Panc1 (cell line): ENCODE results near the gene GPR153. TPM values are rescaled to one million over a fixed set of nuclear protein-coding genes. Genes with fewer than 3 reads are reported as not detected.

Source experiments
- ATAC-seq: fragments of 200-7000 bp; cut with Tn5 transposase; 2 replicates; pipeline ENCODE4 v1.9.1; 2020; ENCODE audit warnings: mild to moderate bottlenecking, moderate library complexity
- BruUV-seq: library from RNA; stranded (reverse); fragments of 400-500 nt; replicated peaks from 2 replicates; lab custom pipeline; 2021; lab: Mats Ljungman, UMichigan
- CTCF ChIA-PET: fragments of 300-600 bp; sonication (Branson Sonifier 250); formaldehyde crosslinking; loops from one replicate; lab custom pipeline; 2022; ENCODE audit warnings: antibody characterized with exemption; lab: Charles Lee
- POLR2A ChIA-PET: fragments of 300-600 bp; sonication (Branson Sonifier 250); formaldehyde crosslinking; loops from one replicate; lab custom pipeline; 2022; ENCODE audit warnings: antibody characterized with exemption; lab: Charles Lee
- DNase-seq: peaks from one replicate; pipeline ENCODE4 v3.0.0-alpha.2; 2010; ENCODE audit warnings: low read depth, low spot score
- H3K27ac ChIP-seq: 2 replicates; pipeline ENCODE4 v1.5.1; 2011; ENCODE audit warnings: mild to moderate bottlenecking, low read length, inconsistent platforms
- H3K27me3 ChIP-seq: fragments of 200-500 bp; sonication (Bioruptor generic); 2 replicates; pipeline ENCODE4 v1.6.0; 2014; ENCODE audit warnings: low read length, inconsistent platforms; ENCODE audit not compliant: control insufficient read depth, insufficient read depth
- H3K36me3 ChIP-seq: fragments of 200-500 bp; sonication (Bioruptor generic); 2 replicates; pipeline ENCODE4 v1.5.1; 2014; ENCODE audit warnings: inconsistent platforms, mild to moderate bottlenecking, low read length, moderate library complexity; ENCODE audit not compliant: control insufficient read depth, insufficient read depth
- H3K4me1 ChIP-seq: 2 replicates; pipeline ENCODE4 v1.5.1; 2011; ENCODE audit warnings: inconsistent platforms, mild to moderate bottlenecking, low read length, moderate library complexity; ENCODE audit not compliant: control insufficient read depth, insufficient read depth
- H3K4me3 ChIP-seq, 2 experiments: 2 replicates each; pipeline ENCODE4 v1.5.1; 2011 to 2012; ENCODE audit warnings: low read depth in 2 of 2, low read length in 2 of 2, mild to moderate bottlenecking in 2 of 2, inconsistent platforms in 1 of 2, moderate library complexity in 1 of 2
- H3K9me3 ChIP-seq: fragments of 200-500 bp; sonication (Bioruptor generic); 2 replicates; pipeline ENCODE4 v1.5.1; 2014; ENCODE audit warnings: low read depth, mild to moderate bottlenecking, inconsistent platforms, low read length, moderate library complexity; ENCODE audit not compliant: control insufficient read depth, insufficient read depth
- POLR2AphosphoS5 ChIP-seq: IDR thresholded peaks from 2 replicates; pipeline ENCODE4 v1.6.1; 2012; ENCODE audit warnings: mild to moderate bottlenecking, low read depth, low read length, moderate library complexity
- SIN3A ChIP-seq: IDR thresholded peaks from 2 replicates; pipeline ENCODE4 v1.6.1; 2012; ENCODE audit warnings: low read depth, mild to moderate bottlenecking, low read length, moderate library complexity, borderline replicate concordance; ENCODE audit not compliant: insufficient read depth
- TCF7L2 ChIP-seq: IDR thresholded peaks from 2 replicates; pipeline ENCODE4 v1.6.1; 2011; ENCODE audit warnings: mild to moderate bottlenecking, low read depth, low read length, inconsistent platforms
- in situ Hi-C: cut with HindIII; loops from 2 replicates; pipeline ENCODE4 v1.10.0; 2016; ENCODE audit warnings: low sequenced_read_pairs, low pct_unique_long_range_greater_than_20kb
- intact Hi-C: fragments of 100-400 bp; cut with micrococcal nuclease; formaldehyde crosslinking; loops from one replicate; pipeline ENCODE4 v1.10.0; 2022; ENCODE audit not compliant: unreplicated experiment
- total RNA-seq: library from RNA; stranded (reverse); gene quantifications from one replicate; pipeline ENCODE4 v1.2.1, GENCODE V29; 2021; ENCODE audit not compliant: unreplicated experiment
- TF ChIP-seq, protein P1 (sequence below): fragments of 450-650 bp; IDR thresholded peaks from 2 replicates; pipeline ENCODE4 v1.5.1; 2017; ENCODE audit warnings: mild to moderate bottlenecking
- TF ChIP-seq, protein P2 (sequence below), 2 experiments: IDR thresholded peaks; 2 replicates each; pipeline ENCODE4 v1.6.1; 2011 to 2012; ENCODE audit warnings: low read depth in 2 of 2, control low read depth in 1 of 2, low read length in 1 of 2, mild to moderate bottlenecking in 1 of 2, moderate library complexity in 1 of 2; ENCODE audit not compliant: insufficient read depth in 1 of 2

Gene GPR153
- total RNA-seq, 1 experiment from 2014 or later = 5.5 TPM

DNA sequence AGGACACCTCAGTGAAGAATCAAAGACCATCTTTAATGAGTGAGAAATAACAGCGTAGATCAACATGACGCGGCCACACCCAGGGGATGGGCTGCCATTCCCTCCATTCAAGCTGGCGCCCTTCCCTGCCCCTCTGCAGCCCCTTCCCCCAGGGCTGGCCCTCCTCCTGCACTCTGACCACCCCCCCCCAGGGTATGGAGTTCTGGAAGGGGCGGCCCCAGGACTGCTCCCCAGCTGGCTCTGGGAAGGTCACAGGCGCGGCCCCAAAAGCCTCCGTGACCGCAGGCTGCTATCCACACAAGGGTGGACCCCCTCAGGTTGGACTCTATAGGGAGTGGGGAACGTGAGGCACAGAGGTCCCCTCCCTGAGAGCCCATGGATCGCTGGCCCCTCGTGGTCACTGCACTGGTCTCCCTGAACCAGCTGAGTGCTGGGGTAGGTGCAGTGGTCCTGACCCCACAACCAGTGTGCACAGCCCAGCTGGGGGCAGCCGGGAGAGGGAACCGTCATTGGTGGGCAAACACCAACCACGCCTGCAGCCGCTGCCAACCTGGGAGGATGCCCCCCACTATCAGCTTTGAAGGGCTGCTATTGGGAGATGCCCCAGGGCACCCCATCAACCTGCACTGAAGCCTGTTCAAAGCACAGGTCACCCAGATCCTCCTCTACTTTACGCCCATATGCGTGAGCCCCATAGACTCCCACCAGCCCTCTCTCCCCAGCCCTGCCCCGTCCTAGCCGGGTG, 16.1 kb upstream of the GPR153 start:
- Histone ChIP-seq H3K9me3 (no peaks in the 10 kb centered on the region), H3K4me1 (no peaks in the 10 kb centered on the region), H3K36me3 (no peaks in the 10 kb centered on the region), H3K4me3 (no peak overlapping the region), H3K27me3 (no peaks in the 10 kb centered on the region), H3K27ac (no peak overlapping the region)
- ATAC-seq = no peak
- TF ChIP-seq, protein P1, sequence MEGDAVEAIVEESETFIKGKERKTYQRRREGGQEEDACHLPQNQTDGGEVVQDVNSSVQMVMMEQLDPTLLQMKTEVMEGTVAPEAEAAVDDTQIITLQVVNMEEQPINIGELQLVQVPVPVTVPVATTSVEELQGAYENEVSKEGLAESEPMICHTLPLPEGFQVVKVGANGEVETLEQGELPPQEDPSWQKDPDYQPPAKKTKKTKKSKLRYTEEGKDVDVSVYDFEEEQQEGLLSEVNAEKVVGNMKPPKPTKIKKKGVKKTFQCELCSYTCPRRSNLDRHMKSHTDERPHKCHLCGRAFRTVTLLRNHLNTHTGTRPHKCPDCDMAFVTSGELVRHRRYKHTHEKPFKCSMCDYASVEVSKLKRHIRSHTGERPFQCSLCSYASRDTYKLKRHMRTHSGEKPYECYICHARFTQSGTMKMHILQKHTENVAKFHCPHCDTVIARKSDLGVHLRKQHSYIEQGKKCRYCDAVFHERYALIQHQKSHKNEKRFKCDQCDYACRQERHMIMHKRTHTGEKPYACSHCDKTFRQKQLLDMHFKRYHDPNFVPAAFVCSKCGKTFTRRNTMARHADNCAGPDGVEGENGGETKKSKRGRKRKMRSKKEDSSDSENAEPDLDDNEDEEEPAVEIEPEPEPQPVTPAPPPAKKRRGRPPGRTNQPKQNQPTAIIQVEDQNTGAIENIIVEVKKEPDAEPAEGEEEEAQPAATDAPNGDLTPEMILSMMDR = no peak
- no peak for TF ChIP-seq SIN3A
- TF ChIP-seq, protein P2, sequence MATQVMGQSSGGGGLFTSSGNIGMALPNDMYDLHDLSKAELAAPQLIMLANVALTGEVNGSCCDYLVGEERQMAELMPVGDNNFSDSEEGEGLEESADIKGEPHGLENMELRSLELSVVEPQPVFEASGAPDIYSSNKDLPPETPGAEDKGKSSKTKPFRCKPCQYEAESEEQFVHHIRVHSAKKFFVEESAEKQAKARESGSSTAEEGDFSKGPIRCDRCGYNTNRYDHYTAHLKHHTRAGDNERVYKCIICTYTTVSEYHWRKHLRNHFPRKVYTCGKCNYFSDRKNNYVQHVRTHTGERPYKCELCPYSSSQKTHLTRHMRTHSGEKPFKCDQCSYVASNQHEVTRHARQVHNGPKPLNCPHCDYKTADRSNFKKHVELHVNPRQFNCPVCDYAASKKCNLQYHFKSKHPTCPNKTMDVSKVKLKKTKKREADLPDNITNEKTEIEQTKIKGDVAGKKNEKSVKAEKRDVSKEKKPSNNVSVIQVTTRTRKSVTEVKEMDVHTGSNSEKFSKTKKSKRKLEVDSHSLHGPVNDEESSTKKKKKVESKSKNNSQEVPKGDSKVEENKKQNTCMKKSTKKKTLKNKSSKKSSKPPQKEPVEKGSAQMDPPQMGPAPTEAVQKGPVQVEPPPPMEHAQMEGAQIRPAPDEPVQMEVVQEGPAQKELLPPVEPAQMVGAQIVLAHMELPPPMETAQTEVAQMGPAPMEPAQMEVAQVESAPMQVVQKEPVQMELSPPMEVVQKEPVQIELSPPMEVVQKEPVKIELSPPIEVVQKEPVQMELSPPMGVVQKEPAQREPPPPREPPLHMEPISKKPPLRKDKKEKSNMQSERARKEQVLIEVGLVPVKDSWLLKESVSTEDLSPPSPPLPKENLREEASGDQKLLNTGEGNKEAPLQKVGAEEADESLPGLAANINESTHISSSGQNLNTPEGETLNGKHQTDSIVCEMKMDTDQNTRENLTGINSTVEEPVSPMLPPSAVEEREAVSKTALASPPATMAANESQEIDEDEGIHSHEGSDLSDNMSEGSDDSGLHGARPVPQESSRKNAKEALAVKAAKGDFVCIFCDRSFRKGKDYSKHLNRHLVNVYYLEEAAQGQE (IDR thresholded peaks at IDR 0.05; ENCODE audit: insufficient read depth in 1 of 2, low read depth in 2 of 2, low read length in 1 of 2) = no peak
- no peak for TF ChIP-seq POLR2AphosphoS5
- no peak for TF ChIP-seq TCF7L2
- POLR2A ChIA-PET = no interaction called here
- intact Hi-C loops (no loop called here), in situ Hi-C loops (no loop called here)
- no peak for DNase-seq
- CTCF ChIA-PET = no interaction called here
- BruUV-seq = no TSS peak

DNA sequence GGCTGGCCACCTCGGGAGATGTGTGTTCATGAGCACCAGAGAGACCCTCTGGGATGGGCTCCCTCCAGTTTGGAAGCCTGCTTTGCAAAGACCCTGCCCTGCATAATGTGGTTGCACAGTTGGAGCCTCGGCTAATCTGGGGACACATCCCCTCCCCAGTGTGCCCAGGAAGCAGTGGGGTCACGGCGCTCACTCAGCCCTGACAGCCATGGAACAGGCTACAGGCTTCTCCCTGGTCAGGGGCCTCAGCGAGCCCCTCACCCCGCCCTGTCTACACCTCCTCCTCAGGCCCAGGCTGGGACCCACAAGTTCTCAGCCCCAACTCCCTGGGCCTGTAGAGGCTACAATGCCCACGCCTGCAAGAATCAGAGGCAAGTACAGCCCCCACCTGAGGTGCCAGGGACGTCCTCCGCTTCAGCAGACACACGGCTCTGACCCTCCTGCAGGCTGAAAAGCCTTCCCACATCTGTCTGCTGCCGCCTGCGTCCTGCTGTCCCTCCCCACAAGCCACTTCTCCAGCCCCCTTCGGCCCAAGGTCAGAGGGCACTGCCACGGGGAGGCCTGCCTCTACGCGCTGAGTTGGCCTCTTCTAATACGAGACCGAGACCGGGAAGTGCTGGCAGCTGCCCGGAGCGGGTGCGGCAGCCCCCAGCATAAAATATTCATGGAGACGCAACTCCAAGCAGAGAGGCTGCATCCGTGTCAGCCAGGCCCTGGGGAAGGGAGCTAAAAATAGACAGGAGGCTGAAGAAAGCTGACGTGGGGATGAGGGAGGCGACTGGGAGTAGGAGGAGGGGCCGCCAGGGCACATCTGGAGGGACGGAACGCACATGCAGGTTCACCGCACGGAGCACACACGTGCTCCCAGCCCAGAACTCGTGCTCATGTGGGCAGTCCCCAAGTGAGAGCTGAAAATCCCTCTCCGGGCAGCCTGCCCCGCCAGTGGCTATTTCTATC, 15.2 kb upstream of the GPR153 start:
- intact Hi-C loops = no loop called here
- no TSS peak for BruUV-seq
- no peak overlapping the region for H3K4me3 ChIP-seq
- no peak overlapping the region for H3K27ac ChIP-seq
- no peaks in the 10 kb centered on the region for H3K9me3 ChIP-seq
- in situ Hi-C loops = no loop called here
- TF ChIP-seq, protein P2 (IDR thresholded peaks at IDR 0.05; ENCODE audit: insufficient read depth in 1 of 2, low read depth in 2 of 2, low read length in 1 of 2) = no peak
- TF ChIP-seq POLR2AphosphoS5 (no peak), SIN3A (no peak), TCF7L2 (no peak)
- TF ChIP-seq, protein P1 = no peak
- no peaks in the 10 kb centered on the region for H3K27me3 ChIP-seq
- ATAC-seq = no peak
- H3K36me3 ChIP-seq = no peaks in the 10 kb centered on the region
- no peak for DNase-seq
- CTCF ChIA-PET = no interaction called here
- H3K4me1 ChIP-seq = no peaks in the 10 kb centered on the region
- POLR2A ChIA-PET = no interaction called here
